Lung (tissue), 12 donors: ENCODE results near the gene EWSR1. TPM values are rescaled to one million over a fixed set of nuclear protein-coding genes. Genes with fewer than 3 reads are reported as not detected.
A peak's percentile ranks its signal among the peaks of the same experiment; 100 is the strongest.
"Not testable (repeated sequence)": the region's sequence is repeated elsewhere in the genome, so short reads cannot be mapped to it uniquely, and the experiment has no call there.

Experiments
- ATAC-seq: fragments of 200-7000 bp; cut with Tn5 transposase; one replicate; pipeline ENCODE4 v1.9.1; 2020; ENCODE audit warnings: moderate number of reproducible peaks; ENCODE audit not compliant: insufficient read depth, low FRiP score
- DNase-seq, 3 donors: peaks; one replicate each; pipeline ENCODE4 v3.0.0-alpha.2; 2013 to 2017
- H3K27ac ChIP-seq, 2 donors: one replicate each; pipeline ENCODE4 v1.5.1; 2013; ENCODE audit warnings: mild to moderate bottlenecking in 2 of 2, moderate library complexity in 2 of 2, control low read depth in 1 of 2, inconsistent platforms in 1 of 2, low read depth in 1 of 2, low read length in 1 of 2
- H3K27me3 ChIP-seq, 3 donors: one replicate each; pipeline ENCODE4 v1.5.1; 2013; ENCODE audit warnings: low read length in 2 of 3; ENCODE audit not compliant: control insufficient read depth in 3 of 3, insufficient read depth in 3 of 3
- H3K36me3 ChIP-seq, 4 donors: one replicate each; pipeline ENCODE4 v1.5.1; 2013; ENCODE audit warnings: low read length in 4 of 4, mild to moderate bottlenecking in 1 of 4, moderate library complexity in 1 of 4; ENCODE audit not compliant: control insufficient read depth in 4 of 4, insufficient read depth in 4 of 4
- H3K4me1 ChIP-seq, 5 donors: one replicate each; pipeline ENCODE4 v1.5.1; 2013; ENCODE audit warnings: low read length in 5 of 5, mild to moderate bottlenecking in 2 of 5, moderate library complexity in 1 of 5; ENCODE audit not compliant: control insufficient read depth in 5 of 5, insufficient read depth in 5 of 5
- H3K4me3 ChIP-seq: one replicate; pipeline ENCODE4 v1.5.1; 2013; ENCODE audit warnings: mild to moderate bottlenecking, control low read depth, moderate library complexity
- H3K9ac ChIP-seq, 2 donors: one replicate each; pipeline ENCODE4 v1.5.1; 2013; ENCODE audit warnings: low read length in 2 of 2, control low read depth in 1 of 2; ENCODE audit not compliant: insufficient read depth in 1 of 2
- H3K9me3 ChIP-seq, 4 donors: one replicate each; pipeline ENCODE4 v1.5.1; 2013; ENCODE audit warnings: low read length in 3 of 4, mild to moderate bottlenecking in 1 of 4, moderate library complexity in 1 of 4; ENCODE audit not compliant: control insufficient read depth in 4 of 4, insufficient read depth in 3 of 4
- WGBS, 2 donors: extraction: QIAGEN DNeasy Blood & Tissue Kit; methylation state at CpG; one replicate each; pipeline ENCODE4 v1.1.7; 2013; 5-methylcytosine and 5-hydroxymethylcytosine counted together
- polyA plus RNA-seq, 2 donors: library from polyadenylated mRNA; stranded (reverse); fragments of 200-250 nt; gene quantifications; one replicate each; pipeline ENCODE4 v1.2.1, GENCODE V29; 2013
- total RNA-seq, 2 donors: library from RNA; depleted of rRNA in 1 of 2; stranded (reverse); fragments of >200 nt in 1 of 2; gene quantifications; one replicate each; pipeline ENCODE4 v1.2.1, GENCODE V29; 2014 to 2021
- TF ChIP-seq, protein P1 (sequence below): IDR thresholded peaks from 2 replicates; pipeline ENCODE4 v1.5.1; 2012; ENCODE audit warnings: mild to moderate bottlenecking; ENCODE audit errors: control extremely low read depth, extremely low read depth
- donor health status: control.
- donor health status: control.
- donor health status: Bipolar disorder and iron deficiency.
- donor health status: healthy.
- donor health status: DM: yes; HTN: yes; CAD: no.

The EWSR1 gene
- total and polyA plus RNA-seq, 4 donors = 115 to 215 (median 168) TPM

- Histone ChIP-seq H3K4me1 (peaks cover 0 to 6% (median 0%) of the 10 kb centered on the region in 5 donors), H3K9me3 (no peaks in the 10 kb centered on the region), H3K27ac (peak overlapping the region in 1 of 2 donors; percentile 16), H3K36me3 (peaks cover 14 to 72% (median 29%) of the 10 kb centered on the region in 4 donors), H3K4me3 (no peak overlapping the region), H3K9ac (no peak overlapping the region), H3K27me3 (no peaks in the 10 kb centered on the region)
- TF ChIP-seq, protein P1, sequence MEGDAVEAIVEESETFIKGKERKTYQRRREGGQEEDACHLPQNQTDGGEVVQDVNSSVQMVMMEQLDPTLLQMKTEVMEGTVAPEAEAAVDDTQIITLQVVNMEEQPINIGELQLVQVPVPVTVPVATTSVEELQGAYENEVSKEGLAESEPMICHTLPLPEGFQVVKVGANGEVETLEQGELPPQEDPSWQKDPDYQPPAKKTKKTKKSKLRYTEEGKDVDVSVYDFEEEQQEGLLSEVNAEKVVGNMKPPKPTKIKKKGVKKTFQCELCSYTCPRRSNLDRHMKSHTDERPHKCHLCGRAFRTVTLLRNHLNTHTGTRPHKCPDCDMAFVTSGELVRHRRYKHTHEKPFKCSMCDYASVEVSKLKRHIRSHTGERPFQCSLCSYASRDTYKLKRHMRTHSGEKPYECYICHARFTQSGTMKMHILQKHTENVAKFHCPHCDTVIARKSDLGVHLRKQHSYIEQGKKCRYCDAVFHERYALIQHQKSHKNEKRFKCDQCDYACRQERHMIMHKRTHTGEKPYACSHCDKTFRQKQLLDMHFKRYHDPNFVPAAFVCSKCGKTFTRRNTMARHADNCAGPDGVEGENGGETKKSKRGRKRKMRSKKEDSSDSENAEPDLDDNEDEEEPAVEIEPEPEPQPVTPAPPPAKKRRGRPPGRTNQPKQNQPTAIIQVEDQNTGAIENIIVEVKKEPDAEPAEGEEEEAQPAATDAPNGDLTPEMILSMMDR = no peak
- ATAC-seq (no peak), DNase-seq (peak in 2 of 3 donors; percentile 18 to 46)
- 72 to 76% methylated on average over 10 of the region's 10 CpGs for WGBS, 2 donors
Observed at GRCh38 chr22:29342577-29343312, 74.7 kb downstream of the EWSR1 start.

DNA sequence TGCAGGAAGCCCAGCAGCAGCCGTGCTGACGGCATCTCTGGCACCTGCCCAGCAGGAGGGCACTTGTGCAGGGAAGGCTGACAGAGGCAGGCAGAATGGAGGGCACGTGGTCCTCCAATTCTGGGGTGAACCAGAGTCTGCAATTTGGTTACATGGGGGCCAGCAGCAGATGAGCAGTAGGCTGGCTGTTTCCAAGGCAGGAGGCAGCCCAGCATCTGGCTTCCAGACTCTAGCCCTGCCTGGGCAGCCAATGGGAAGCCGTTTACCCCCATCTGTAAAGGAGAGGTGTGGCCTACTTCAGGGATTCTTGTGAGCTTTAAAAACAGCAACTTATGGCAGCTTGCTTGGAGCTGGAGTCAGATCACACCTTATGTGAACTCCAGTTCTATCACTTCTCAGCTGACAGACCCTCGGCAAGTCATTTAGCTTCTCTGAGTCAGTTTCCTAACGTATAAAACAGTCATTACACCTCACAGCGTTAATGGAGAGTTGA, 75.3 kb downstream of the EWSR1 start:
- H3K27me3 ChIP-seq = no peaks in the 10 kb centered on the region
- no peak for ATAC-seq
- peak in 2 of 3 donors; percentile 7 to 59 for DNase-seq
- peaks cover 20 to 68% (median 27%) of the 10 kb centered on the region in 4 donors for H3K36me3 ChIP-seq
- peaks cover 0 to 6% (median 0%) of the 10 kb centered on the region in 5 donors for H3K4me1 ChIP-seq
- 58 to 59% methylated on average over 7 of the region's 7 CpGs for WGBS, 2 donors
- no peak overlapping the region for H3K9ac ChIP-seq
- TF ChIP-seq, protein P1 = no peak
- H3K27ac ChIP-seq = peak overlapping the region in 1 of 2 donors; percentile 51
- no peaks in the 10 kb centered on the region for H3K9me3 ChIP-seq
- no peak overlapping the region for H3K4me3 ChIP-seq

- TF ChIP-seq, protein P1 = no peak
- Histone ChIP-seq H3K9me3 (no peaks in the 10 kb centered on the region), H3K36me3 (peaks cover 22 to 64% (median 28%) of the 10 kb centered on the region in 4 donors), H3K4me3 (no peak overlapping the region), H3K27ac (no peak overlapping the region), H3K9ac (no peak overlapping the region), H3K4me1 (peaks cover 0 to 6% (median 0%) of the 10 kb centered on the region in 5 donors), H3K27me3 (no peaks in the 10 kb centered on the region)
- peak; percentile 44 for ATAC-seq
- 52 to 53% methylated on average over 5 of the region's 5 CpGs for WGBS, 2 donors
- peak; percentile 29 to 70 (median 46) for DNase-seq
Observed at GRCh38 chr22:29344137-29344536, 76.1 kb downstream of the EWSR1 start.

GRCh38 chr22:29344889-29345288, 76.8 kb downstream of the EWSR1 start:
- 91 to 92% methylated on average over 5 of the region's 5 CpGs for WGBS, 2 donors
- H3K27ac ChIP-seq, ATAC-seq, H3K27me3 ChIP-seq, H3K9me3 ChIP-seq, H3K9ac ChIP-seq, DNase-seq, H3K4me3 ChIP-seq, H3K4me1 ChIP-seq: not testable (repeated sequence)
- H3K36me3 ChIP-seq = peaks cover 21 to 62% (median 27%) of the 10 kb centered on the region in 4 donors
